ENCODE measurements around the gene SIX1.
A peak's percentile ranks its signal among the peaks of the same experiment; 100 is the strongest.

SIX1 gene

GRCh38 chr14:60648934-60649874 is at the start of gene SIX1:
Gene SIX1 (minus strand): TSS chr14:60649477. CDS start chr14:60649189, 288 bp downstream.
- FAIRE-seq: no peak

GRCh38 chr14:60695327-60695726 is 46.0 kb upstream of the SIX1 start:
- FAIRE-seq: no peak

- FAIRE-seq: no peak
Observed at GRCh38 chr14:60691383-60692113, 42.3 kb upstream of the SIX1 start.

GRCh38 chr14:60686865-60687264 is 37.6 kb upstream of the SIX1 start:
- FAIRE-seq: peak; percentile 40

- FAIRE-seq: no peak
Observed at GRCh38 chr14:60684203-60684602, 34.9 kb upstream of the SIX1 start.

- no peak for FAIRE-seq
Observed at GRCh38 chr14:60681271-60681670, 32.0 kb upstream of the SIX1 start.

- FAIRE-seq: no peak
Observed at GRCh38 chr14:60680511-60680910, 31.2 kb upstream of the SIX1 start.

- FAIRE-seq: no peak
Observed at GRCh38 chr14:60679566-60680258, 30.4 kb upstream of the SIX1 start.

- no peak for FAIRE-seq
Observed at GRCh38 chr14:60677701-60678100, 28.4 kb upstream of the SIX1 start.

GRCh38 chr14:60670989-60671388 is 21.7 kb upstream of the SIX1 start:
- FAIRE-seq: no peak

- no peak for FAIRE-seq
Observed at GRCh38 chr14:60668431-60669112, 19.3 kb upstream of the SIX1 start.

- no peak for FAIRE-seq
Observed at GRCh38 chr14:60665177-60665550, 15.9 kb upstream of the SIX1 start.

GRCh38 chr14:60662982-60663381 is 13.7 kb upstream of the SIX1 start:
- FAIRE-seq: no peak

- FAIRE-seq: no peak
Observed at GRCh38 chr14:60661721-60662120, 12.4 kb upstream of the SIX1 start.

- FAIRE-seq: no peak
Observed at GRCh38 chr14:60658909-60659585, 9.8 kb upstream of the SIX1 start.

GRCh38 chr14:60658211-60658690 is 9.0 kb upstream of the SIX1 start:
- no peak for FAIRE-seq

GRCh38 chr14:60657456-60658210 is 8.4 kb upstream of the SIX1 start:
- FAIRE-seq: no peak

- FAIRE-seq: no peak
Observed at GRCh38 chr14:60656686-60657455, 7.6 kb upstream of the SIX1 start.

GRCh38 chr14:60655898-60656685 is 6.8 kb upstream of the SIX1 start:
- no peak for FAIRE-seq

All from G401.6 (cell line).